H1 (cell line): Measurements from ENCODE around the gene TRIM24.

Experiments
- ASH2L ChIP-seq: fragments of 200-600, 300-600 bp; sonication (generic); IDR thresholded peaks from one replicate; pipeline ENCODE4 v1.7.1; 2017; ENCODE audit warnings: low read length
- CREB1 ChIP-seq: IDR thresholded peaks from 2 replicates; pipeline ENCODE4 v1.6.1; 2012; ENCODE audit warnings: inconsistent platforms
- EZH2 ChIP-seq: fragments of 200-600 bp; sonication (generic); IDR thresholded peaks from 2 replicates; pipeline ENCODE4 v1.7.1; 2012; ENCODE audit warnings: low read depth, mild to moderate bottlenecking, moderate library complexity, low read length, inconsistent platforms; ENCODE audit not compliant: severe bottlenecking
- KDM1A ChIP-seq: fragments of 200-600, 300-600 bp; sonication (generic); IDR thresholded peaks from 2 replicates; pipeline ENCODE4 v1.7.1; 2016; ENCODE audit warnings: mild to moderate bottlenecking, low read length, borderline replicate concordance
- NRF1 ChIP-seq: IDR thresholded peaks from 2 replicates; pipeline ENCODE4 v1.6.1; 2011; ENCODE audit warnings: mild to moderate bottlenecking, low read depth, low read length, improper control_type of control experiment
- POLR2A ChIP-seq, 2 experiments: IDR thresholded peaks; 1 replicate in 1 of 2; 2 replicates in 1 of 2; pipeline ENCODE4 v1.6.1; 2011; ENCODE audit warnings: low read depth in 2 of 2, low read length in 2 of 2, mild to moderate bottlenecking in 2 of 2; ENCODE audit errors: control extremely low read depth in 1 of 2
- POLR2AphosphoS5 ChIP-seq: IDR thresholded peaks from 2 replicates; pipeline ENCODE4 v1.6.1; 2011; ENCODE audit warnings: low read depth, low read length
- SRF ChIP-seq: IDR thresholded peaks from 2 replicates; pipeline ENCODE4 v1.6.1; 2011; ENCODE audit warnings: mild to moderate bottlenecking, low read depth, low read length, moderate library complexity
- TF ChIP-seq, protein P1 (sequence below), 3 experiments: IDR thresholded peaks; 1 replicate in 2 of 3; 2 replicates in 1 of 3; pipeline versions ENCODE4 v1.5.1 to v1.6.1; 2011; ENCODE audit warnings: low read length in 3 of 3, mild to moderate bottlenecking in 3 of 3, inconsistent platforms in 2 of 3, low read depth in 1 of 3, moderate library complexity in 1 of 3; ENCODE audit not compliant: insufficient read depth in 1 of 3; ENCODE audit errors: control extremely low read depth in 1 of 3
- TF ChIP-seq, protein P2 (sequence below): IDR thresholded peaks from 2 replicates; pipeline ENCODE4 v1.6.1; 2011; ENCODE audit warnings: low read length, improper control_type of control experiment
- TF ChIP-seq, protein P3 (sequence below): IDR thresholded peaks from 2 replicates; pipeline ENCODE4 v1.6.1; 2012; ENCODE audit warnings: inconsistent platforms

DNA sequence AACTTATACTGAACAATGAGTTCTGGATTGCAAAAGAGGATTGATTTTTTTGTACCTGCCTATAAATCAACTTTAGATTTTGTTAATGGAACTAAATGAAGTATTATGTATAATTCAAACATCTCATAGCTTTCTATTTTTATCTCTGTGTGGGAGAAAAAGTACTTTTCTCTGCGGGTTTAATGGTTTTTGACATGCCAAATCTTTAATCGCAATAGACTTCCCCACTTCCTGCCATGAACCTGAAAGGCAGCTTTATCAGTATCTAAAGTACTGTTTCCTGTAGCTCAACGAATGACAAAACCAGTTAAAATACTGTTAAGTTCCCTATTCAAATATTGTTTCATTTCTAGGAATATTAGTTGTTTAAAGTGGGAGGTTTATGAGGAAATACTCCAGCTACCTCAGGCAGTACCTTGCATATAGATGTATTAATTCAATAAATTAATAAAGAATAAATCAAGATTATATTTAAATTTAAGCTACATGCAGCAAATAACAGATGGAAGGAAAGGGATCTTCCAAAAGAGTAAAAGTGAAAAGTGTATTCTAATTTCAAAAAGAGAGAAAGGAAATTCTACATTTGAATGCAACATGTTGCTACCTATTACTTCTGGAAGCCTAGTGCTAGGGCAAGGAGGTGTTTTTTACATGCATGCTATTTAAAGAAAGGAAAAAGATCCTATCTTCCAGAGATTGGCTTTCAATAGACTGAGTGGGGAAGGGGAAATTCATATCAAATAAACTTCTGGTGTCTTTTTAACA, 165.2 kb downstream of the TRIM24 start:
- no peak for TF ChIP-seq POLR2A (IDR thresholded peaks at IDR 0.05; ENCODE audit: control extremely low read depth in 1 of 2, low read depth in 2 of 2, low read length in 2 of 2)
- TF ChIP-seq, protein P1, sequence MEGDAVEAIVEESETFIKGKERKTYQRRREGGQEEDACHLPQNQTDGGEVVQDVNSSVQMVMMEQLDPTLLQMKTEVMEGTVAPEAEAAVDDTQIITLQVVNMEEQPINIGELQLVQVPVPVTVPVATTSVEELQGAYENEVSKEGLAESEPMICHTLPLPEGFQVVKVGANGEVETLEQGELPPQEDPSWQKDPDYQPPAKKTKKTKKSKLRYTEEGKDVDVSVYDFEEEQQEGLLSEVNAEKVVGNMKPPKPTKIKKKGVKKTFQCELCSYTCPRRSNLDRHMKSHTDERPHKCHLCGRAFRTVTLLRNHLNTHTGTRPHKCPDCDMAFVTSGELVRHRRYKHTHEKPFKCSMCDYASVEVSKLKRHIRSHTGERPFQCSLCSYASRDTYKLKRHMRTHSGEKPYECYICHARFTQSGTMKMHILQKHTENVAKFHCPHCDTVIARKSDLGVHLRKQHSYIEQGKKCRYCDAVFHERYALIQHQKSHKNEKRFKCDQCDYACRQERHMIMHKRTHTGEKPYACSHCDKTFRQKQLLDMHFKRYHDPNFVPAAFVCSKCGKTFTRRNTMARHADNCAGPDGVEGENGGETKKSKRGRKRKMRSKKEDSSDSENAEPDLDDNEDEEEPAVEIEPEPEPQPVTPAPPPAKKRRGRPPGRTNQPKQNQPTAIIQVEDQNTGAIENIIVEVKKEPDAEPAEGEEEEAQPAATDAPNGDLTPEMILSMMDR (IDR thresholded peaks at IDR 0.05; ENCODE audit: control extremely low read depth in 1 of 3, insufficient read depth in 1 of 3, low read depth in 1 of 3, low read length in 3 of 3): no peak
- no peak for TF ChIP-seq NRF1
- no peak for TF ChIP-seq SRF
- TF ChIP-seq, protein P2, sequence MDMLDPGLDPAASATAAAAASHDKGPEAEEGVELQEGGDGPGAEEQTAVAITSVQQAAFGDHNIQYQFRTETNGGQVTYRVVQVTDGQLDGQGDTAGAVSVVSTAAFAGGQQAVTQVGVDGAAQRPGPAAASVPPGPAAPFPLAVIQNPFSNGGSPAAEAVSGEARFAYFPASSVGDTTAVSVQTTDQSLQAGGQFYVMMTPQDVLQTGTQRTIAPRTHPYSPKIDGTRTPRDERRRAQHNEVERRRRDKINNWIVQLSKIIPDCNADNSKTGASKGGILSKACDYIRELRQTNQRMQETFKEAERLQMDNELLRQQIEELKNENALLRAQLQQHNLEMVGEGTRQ: no peak
- no peak for TF ChIP-seq ASH2L
- TF ChIP-seq CREB1: no peak
- TF ChIP-seq POLR2AphosphoS5: no peak
- TF ChIP-seq, protein P3, sequence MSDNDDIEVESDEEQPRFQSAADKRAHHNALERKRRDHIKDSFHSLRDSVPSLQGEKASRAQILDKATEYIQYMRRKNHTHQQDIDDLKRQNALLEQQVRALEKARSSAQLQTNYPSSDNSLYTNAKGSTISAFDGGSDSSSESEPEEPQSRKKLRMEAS: no peak
- no peak for TF ChIP-seq EZH2
- no peak for TF ChIP-seq KDM1A
